IMR-90 (cell line): Measurements from ENCODE around the gene SELP.

ENCODE experiments used
- BHLHE40 ChIP-seq: fragments of 150-350 bp; IDR thresholded peaks from 2 replicates; pipeline ENCODE4 v1.6.1; 2016; ENCODE audit warnings: mild to moderate bottlenecking, low read depth, low read length
- CEBPB ChIP-seq: IDR thresholded peaks from 2 replicates; pipeline ENCODE4 v1.6.1; 2012; ENCODE audit warnings: low read depth, low read length, improper control_type of control experiment
- CTCF ChIP-seq: conservative IDR thresholded peaks from 2 replicates; pipeline ENCODE4 v1.5.1; 2012; ENCODE audit warnings: mild to moderate bottlenecking, low read depth, low read length, improper control_type of control experiment
- ELK1 ChIP-seq: fragments of 150-350 bp; IDR thresholded peaks from 2 replicates; pipeline ENCODE4 v1.6.1; 2016; ENCODE audit warnings: low read depth, mild to moderate bottlenecking, low read length, moderate library complexity, borderline replicate concordance
- MAFK ChIP-seq: IDR thresholded peaks from 2 replicates; pipeline ENCODE4 v1.6.1; 2012; ENCODE audit warnings: low read depth, low read length, improper control_type of control experiment
- MAZ ChIP-seq: IDR thresholded peaks from 2 replicates; pipeline ENCODE4 v1.6.1; 2012; ENCODE audit warnings: low read depth, mild to moderate bottlenecking, low read length, improper control_type of control experiment, moderate library complexity, borderline replicate concordance
- POLR2A ChIP-seq: IDR thresholded peaks from 2 replicates; pipeline ENCODE4 v1.6.1; 2012; ENCODE audit warnings: mild to moderate bottlenecking, low read depth, low read length

- no peak for TF ChIP-seq CTCF
- TF ChIP-seq POLR2A: no peak
- TF ChIP-seq CEBPB: no peak
- no peak for TF ChIP-seq BHLHE40
- no peak for TF ChIP-seq MAZ
- TF ChIP-seq ELK1: no peak
- no peak for TF ChIP-seq MAFK
Observed at GRCh38 chr1:169585181-169585580, 44.7 kb downstream of the SELP start.
